HEK293 (cell line): Measurements from ENCODE around the gene ARHGDIG.
A peak's percentile ranks its signal among the peaks of the same experiment; 100 is the strongest.
"Not testable (repeated sequence)": the region's sequence is repeated elsewhere in the genome, so short reads cannot be mapped to it uniquely, and the experiment has no call there.

Source experiments
- CTCF ChIA-PET: fragments of 350-600 bp; formaldehyde crosslinking; extraction: SDS; loops from one replicate; lab custom pipeline; 2021; ENCODE audit warnings: antibody characterized with exemption; lab: Yijun Ruan, JAX
- POLR2A ChIA-PET: fragments of 300-600 bp; formaldehyde crosslinking; extraction: SDS; loops from one replicate; lab custom pipeline; 2020; ENCODE audit warnings: antibody characterized with exemption, inconsistent platforms; lab: Yijun Ruan, JAX
- H3K27ac ChIP-seq: fragments of 200-500 bp; sonication (Bioruptor generic); 2 replicates; pipeline ENCODE4 v1.5.1; 2014; ENCODE audit warnings: low read depth, low read length, control low read depth, inconsistent platforms; ENCODE audit errors: extremely low read depth
- H3K36me3 ChIP-seq, 2 experiments: fragments of 200-500 bp in 1 of 2; sonication (Bioruptor generic) in 1 of 2; 1 replicate in 1 of 2; 2 replicates in 1 of 2; pipeline ENCODE4 v1.5.1; 2014 to 2017; ENCODE audit warnings: inconsistent platforms in 2 of 2, low read length in 2 of 2; ENCODE audit not compliant: control insufficient read depth in 2 of 2, insufficient read depth in 1 of 2
- H3K4me1 ChIP-seq: fragments of 200-500 bp; sonication (Bioruptor generic); 2 replicates; pipeline ENCODE4 v1.5.1; 2014; ENCODE audit warnings: mild to moderate bottlenecking, low read length, inconsistent platforms; ENCODE audit not compliant: control insufficient read depth, insufficient read depth
- H3K4me3 ChIP-seq: 2 replicates; pipeline ENCODE4 v1.5.1; 2011; ENCODE audit warnings: low read depth, mild to moderate bottlenecking, control low read depth, low read length, moderate library complexity
- H3K9me3 ChIP-seq: fragments of 200-500 bp; sonication (Bioruptor generic); 2 replicates; pipeline ENCODE4 v1.5.1; 2014; ENCODE audit warnings: low read depth, low read length, inconsistent platforms; ENCODE audit not compliant: control insufficient read depth, insufficient read depth
- GLIS2 ChIP-seq: fragments of 450-650 bp; formaldehyde crosslinking; IDR thresholded peaks from 2 replicates; pipeline ENCODE4 v1.5.1; 2016; ENCODE audit warnings: missing biosample characterization, missing genetic modification characterization
- KLF10 ChIP-seq: fragments of 450-650 bp; IDR thresholded peaks from 2 replicates; pipeline ENCODE4 v1.5.1; 2018; ENCODE audit warnings: missing biosample characterization, mild to moderate bottlenecking, missing genetic modification characterization
- KLF16 ChIP-seq: fragments of 450-650 bp; formaldehyde crosslinking; IDR thresholded peaks from 2 replicates; pipeline ENCODE4 v1.5.1; 2017; ENCODE audit warnings: missing biosample characterization, missing genetic modification characterization
- MYNN ChIP-seq: fragments of 450-650 bp; formaldehyde crosslinking; IDR thresholded peaks from 2 replicates; pipeline ENCODE4 v1.5.1; 2016; ENCODE audit warnings: missing biosample characterization, missing genetic modification characterization, borderline replicate concordance
- SCRT2 ChIP-seq: fragments of 450-650 bp; formaldehyde crosslinking; IDR thresholded peaks from 2 replicates; pipeline ENCODE4 v1.5.1; 2016; ENCODE audit warnings: missing biosample characterization, missing genetic modification characterization
- SP3 ChIP-seq: fragments of 450-650 bp; formaldehyde crosslinking; IDR thresholded peaks from 2 replicates; pipeline ENCODE4 v1.5.1; 2016; ENCODE audit warnings: missing biosample characterization, missing genetic modification characterization
- SP7 ChIP-seq: fragments of 450-650 bp; formaldehyde crosslinking; IDR thresholded peaks from 2 replicates; pipeline ENCODE4 v1.5.1; 2016; ENCODE audit warnings: missing biosample characterization, missing genetic modification characterization
- YY2 ChIP-seq: fragments of 450-650 bp; formaldehyde crosslinking; IDR thresholded peaks from 2 replicates; pipeline ENCODE4 v1.5.1; 2016; ENCODE audit warnings: missing biosample characterization, missing genetic modification characterization
- ZFHX2 ChIP-seq: fragments of 450-650 bp; formaldehyde crosslinking; conservative IDR thresholded peaks from 2 replicates; pipeline ENCODE4 v1.5.1; 2016; ENCODE audit warnings: missing biosample characterization, missing genetic modification characterization
- ZNF157 ChIP-seq: fragments of 450-650 bp; formaldehyde crosslinking; IDR thresholded peaks from 2 replicates; pipeline ENCODE4 v1.5.1; 2016; ENCODE audit warnings: missing biosample characterization, missing genetic modification characterization
- ZNF184 ChIP-seq: fragments of 450-650 bp; IDR thresholded peaks from 2 replicates; pipeline ENCODE4 v1.5.1; 2018; ENCODE audit warnings: missing biosample characterization, mild to moderate bottlenecking, missing genetic modification characterization
- ZNF248 ChIP-seq: fragments of 450-650 bp; formaldehyde crosslinking; IDR thresholded peaks from 2 replicates; pipeline ENCODE4 v1.5.1; 2017; ENCODE audit warnings: missing biosample characterization, missing genetic modification characterization
- ZNF350 ChIP-seq: fragments of 450-650 bp; formaldehyde crosslinking; IDR thresholded peaks from 2 replicates; pipeline ENCODE4 v1.5.0; 2017; ENCODE audit warnings: missing biosample characterization, mild to moderate bottlenecking, missing genetic modification characterization
- ZNF426 ChIP-seq: fragments of 450-650 bp; formaldehyde crosslinking; IDR thresholded peaks from 2 replicates; pipeline ENCODE4 v1.5.1; 2017; ENCODE audit warnings: missing biosample characterization, missing genetic modification characterization, mild to moderate bottlenecking, inconsistent platforms, moderate library complexity
- ZNF514 ChIP-seq: fragments of 450-650 bp; formaldehyde crosslinking; IDR thresholded peaks from 2 replicates; pipeline ENCODE4 v1.5.1; 2016; ENCODE audit warnings: missing biosample characterization, missing genetic modification characterization
- ZNF529 ChIP-seq: fragments of 450-650 bp; formaldehyde crosslinking; IDR thresholded peaks from 2 replicates; pipeline ENCODE4 v1.5.1; 2017; ENCODE audit warnings: missing genetic modification characterization, missing biosample characterization; ENCODE audit not compliant: insufficient replicate concordance
- ZNF747 ChIP-seq: fragments of 450-650 bp; formaldehyde crosslinking; IDR thresholded peaks from 2 replicates; pipeline ENCODE4 v1.5.1; 2016; ENCODE audit warnings: missing biosample characterization, missing genetic modification characterization
- ZSCAN16 ChIP-seq: fragments of 450-650 bp; formaldehyde crosslinking; IDR thresholded peaks from 2 replicates; pipeline ENCODE4 v1.5.1; 2016; ENCODE audit warnings: missing biosample characterization, missing genetic modification characterization
- ZSCAN30 ChIP-seq: fragments of 450-650 bp; IDR thresholded peaks from 2 replicates; pipeline ENCODE4 v1.5.1; 2018; ENCODE audit warnings: missing biosample characterization, mild to moderate bottlenecking, missing genetic modification characterization, moderate library complexity
- TF ChIP-seq, protein P1 (sequence below): fragments of 450-650 bp; formaldehyde crosslinking; IDR thresholded peaks from 2 replicates; pipeline ENCODE4 v1.5.1; 2016; ENCODE audit warnings: missing biosample characterization, missing genetic modification characterization

ARHGDIG gene

DNA sequence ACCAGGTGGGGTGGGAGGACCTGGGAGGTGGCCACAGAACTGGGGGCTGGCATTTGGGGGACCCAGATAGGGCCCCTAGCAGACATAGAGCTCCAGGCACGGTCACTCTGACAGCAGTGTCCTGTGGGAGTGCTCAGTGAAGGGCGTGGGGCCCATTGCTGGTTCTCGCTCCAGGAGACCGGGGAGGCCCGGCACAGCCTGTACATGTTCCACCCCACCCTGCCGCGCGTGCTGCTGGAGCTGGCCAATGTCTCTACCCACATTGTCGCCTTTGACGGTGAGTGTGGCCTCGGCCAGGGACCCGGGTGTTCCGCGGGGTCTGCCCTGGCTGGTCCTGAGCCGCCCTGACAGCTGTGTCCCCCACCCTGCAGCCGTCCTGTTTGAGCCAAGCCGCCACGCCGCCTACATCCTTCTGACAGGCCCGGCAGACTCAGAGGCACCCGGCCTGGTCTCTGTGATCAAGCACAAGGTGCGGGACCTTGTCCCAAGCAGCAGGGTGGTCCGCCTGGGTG lies 15.9 kb upstream of the ARHGDIG start:
- Histone ChIP-seq H3K4me1 (no peaks in the 10 kb centered on the region), H3K9me3 (no peaks in the 10 kb centered on the region), H3K4me3 (no peak overlapping the region), H3K36me3 (peaks cover 0 to 48% of the 10 kb centered on the region in 2 experiments; a peak in 1 of 3 replicates), H3K27ac (no peak overlapping the region)
- no peak for TF ChIP-seq ZNF747 (tag by site-specific recombination)
- no peak for TF ChIP-seq SP7
- no peak for TF ChIP-seq KLF16
- TF ChIP-seq ZNF248 (tag by site-specific recombination): no peak
- no peak for TF ChIP-seq ZNF529 (tag by site-specific recombination)
- TF ChIP-seq, protein P1, sequence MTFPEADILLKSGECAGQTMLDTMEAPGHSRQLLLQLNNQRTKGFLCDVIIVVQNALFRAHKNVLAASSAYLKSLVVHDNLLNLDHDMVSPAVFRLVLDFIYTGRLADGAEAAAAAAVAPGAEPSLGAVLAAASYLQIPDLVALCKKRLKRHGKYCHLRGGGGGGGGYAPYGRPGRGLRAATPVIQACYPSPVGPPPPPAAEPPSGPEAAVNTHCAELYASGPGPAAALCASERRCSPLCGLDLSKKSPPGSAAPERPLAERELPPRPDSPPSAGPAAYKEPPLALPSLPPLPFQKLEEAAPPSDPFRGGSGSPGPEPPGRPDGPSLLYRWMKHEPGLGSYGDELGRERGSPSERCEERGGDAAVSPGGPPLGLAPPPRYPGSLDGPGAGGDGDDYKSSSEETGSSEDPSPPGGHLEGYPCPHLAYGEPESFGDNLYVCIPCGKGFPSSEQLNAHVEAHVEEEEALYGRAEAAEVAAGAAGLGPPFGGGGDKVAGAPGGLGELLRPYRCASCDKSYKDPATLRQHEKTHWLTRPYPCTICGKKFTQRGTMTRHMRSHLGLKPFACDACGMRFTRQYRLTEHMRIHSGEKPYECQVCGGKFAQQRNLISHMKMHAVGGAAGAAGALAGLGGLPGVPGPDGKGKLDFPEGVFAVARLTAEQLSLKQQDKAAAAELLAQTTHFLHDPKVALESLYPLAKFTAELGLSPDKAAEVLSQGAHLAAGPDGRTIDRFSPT (tag by site-specific recombination): no peak
- no peak for TF ChIP-seq MYNN (tag by site-specific recombination)
- TF ChIP-seq ZSCAN30 (tag by site-specific recombination): no peak
- TF ChIP-seq ZNF426 (tag by site-specific recombination): no peak
- CTCF ChIA-PET: interaction anchor here (0.7 kb wide), 1 partner anchor 146 kb away, joined by 3 read pairs; no protein-coding TSS in a partner anchor
- POLR2A ChIA-PET: interaction anchor here (1.1 kb wide), 1 partner anchor 30 kb away, joined by 4 read pairs; the partner anchor contains the start of gene FAM234A

DNA sequence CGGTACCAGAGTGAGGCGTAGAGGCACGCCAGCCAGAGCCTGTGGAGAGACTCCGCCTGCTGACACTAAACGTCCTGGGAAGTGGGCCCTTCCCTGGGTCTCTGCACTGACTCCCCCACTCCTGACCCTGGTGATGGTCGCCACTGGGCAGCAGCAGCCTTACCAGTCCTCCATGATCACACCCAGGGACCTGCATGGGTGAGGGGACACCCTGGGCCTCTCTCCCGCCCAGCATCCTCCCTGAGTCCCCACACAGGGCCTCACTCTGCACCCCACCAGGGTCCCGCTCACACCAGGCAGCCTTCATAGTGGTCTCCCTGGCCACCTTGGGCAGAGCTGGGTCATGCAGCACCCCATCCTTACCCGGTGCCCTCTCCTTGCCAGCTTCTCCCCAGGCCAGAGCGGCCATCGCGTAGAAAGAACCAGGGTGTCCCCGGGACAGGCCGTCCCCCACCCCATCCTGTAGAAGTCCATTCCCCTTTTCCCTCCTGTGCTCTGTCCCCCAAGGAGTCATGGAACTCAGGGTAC lies 15.3 kb upstream of the ARHGDIG start:
- no peaks in the 10 kb centered on the region for H3K9me3 ChIP-seq
- no peak overlapping the region for H3K4me3 ChIP-seq
- no peaks in the 10 kb centered on the region for H3K4me1 ChIP-seq
- no peak overlapping the region for H3K27ac ChIP-seq
- H3K36me3 ChIP-seq: peaks cover 0 to 42% of the 10 kb centered on the region in 2 experiments; a peak in 1 of 3 replicates
- TF ChIP-seq ZNF350 (tag by site-specific recombination) (no peak), KLF10 (no peak)
- CTCF ChIA-PET: interaction anchor here (1.0 kb wide), 1 partner anchor 96 kb away, joined by 5 read pairs; no protein-coding TSS in a partner anchor
- POLR2A ChIA-PET: interaction anchor here (1.1 kb wide), 1 partner anchor 30 kb away, joined by 4 read pairs; the partner anchor contains the start of gene FAM234A

DNA sequence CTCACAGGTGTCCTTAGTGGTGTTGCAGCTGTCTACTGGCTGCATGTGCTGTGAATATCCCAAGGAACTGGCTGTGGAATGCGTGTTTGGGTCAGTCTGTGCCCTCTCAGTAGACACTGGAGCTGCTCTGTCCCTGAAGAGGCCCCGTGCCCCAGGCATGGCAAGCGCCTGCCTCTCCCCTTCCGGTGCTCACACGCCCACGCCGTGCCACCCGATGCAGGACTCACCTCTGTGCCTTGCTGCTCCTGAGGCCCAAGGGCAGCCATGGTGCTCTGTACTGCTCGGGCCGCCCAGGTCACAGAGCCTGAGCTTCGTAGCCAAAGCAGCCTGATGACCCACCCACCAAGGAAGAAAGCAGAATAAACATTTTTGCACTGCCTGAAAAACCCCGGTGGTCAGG lies 14.7 kb upstream of the ARHGDIG start:
- H3K4me1 ChIP-seq: no peaks in the 10 kb centered on the region
- CTCF ChIA-PET: interaction anchor here (0.5 to 1.0 kb wide), 2 partner anchors 27 to 96 kb away, joined by 3 to 5 read pairs; no protein-coding TSS in a partner anchor
- no peak for TF ChIP-seq YY2 (tag by site-specific recombination)
- TF ChIP-seq ZFHX2: peak; percentile 33; the same call in 1 of the 2 replicates
- no peak overlapping the region for H3K4me3 ChIP-seq
- peaks cover 0 to 37% of the 10 kb centered on the region in 2 experiments; a peak in 1 of 3 replicates for H3K36me3 ChIP-seq
- H3K27ac ChIP-seq: no peak overlapping the region
- H3K9me3 ChIP-seq: no peaks in the 10 kb centered on the region
- POLR2A ChIA-PET: no interaction called here

DNA sequence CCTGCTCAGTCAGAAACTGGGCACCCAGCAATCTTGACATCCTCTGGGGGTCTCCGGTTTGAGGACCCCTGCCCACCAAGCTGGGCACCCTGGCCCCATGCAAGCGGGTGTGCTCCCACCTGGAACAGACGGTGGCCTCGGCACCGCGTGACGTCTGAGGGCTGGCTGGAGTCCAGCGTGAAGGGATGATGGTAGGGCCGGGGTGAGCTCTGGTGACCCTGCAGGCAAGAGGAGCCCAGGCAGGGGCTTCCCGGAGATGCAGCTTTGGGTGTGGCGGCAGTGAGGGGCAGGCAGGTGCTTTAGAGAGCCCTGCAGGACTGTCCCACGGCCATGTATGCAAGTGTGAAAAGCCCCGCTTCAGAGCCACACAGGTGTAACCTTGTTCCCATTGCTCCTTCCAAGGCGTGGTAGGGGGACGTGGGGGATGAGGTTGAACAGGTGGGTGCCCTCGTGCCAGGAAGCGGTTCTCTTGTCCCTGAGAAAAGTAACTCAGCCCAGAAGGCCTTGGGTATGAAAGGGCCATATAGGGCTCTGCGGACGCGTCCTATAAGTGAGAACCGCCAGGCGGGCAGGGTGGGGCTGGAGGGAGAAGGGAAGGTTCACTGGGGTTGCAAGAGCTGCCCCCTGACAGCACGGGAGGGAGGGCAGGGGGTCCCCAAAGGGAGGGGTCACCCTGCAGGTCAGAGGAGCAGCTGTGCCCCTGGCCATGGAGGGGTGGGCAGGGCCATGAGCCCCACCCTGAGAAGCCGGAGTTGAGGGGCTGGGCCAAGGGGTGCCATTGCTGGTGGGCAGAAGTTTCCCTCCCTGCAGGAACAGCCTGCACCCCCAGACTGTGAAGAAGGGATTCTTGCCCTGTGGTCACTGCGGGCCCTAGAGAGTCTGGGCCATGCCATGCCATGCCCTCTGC lies 13.9 kb upstream of the ARHGDIG start:
- Histone ChIP-seq H3K36me3 (peaks cover 0 to 29% of the 10 kb centered on the region in 2 experiments; a peak in 1 of 3 replicates), H3K9me3 (no peaks in the 10 kb centered on the region)
- TF ChIP-seq GLIS2 (tag by site-specific recombination) (0 out of 2 replicates have a peak, but pooled peaks have one; percentile 35), SCRT2 (tag by site-specific recombination) (0 out of 2 replicates have a peak, but pooled peaks have one; percentile 14), ZNF184 (no peak), ZNF157 (tag by site-specific recombination) (no peak), SP3 (tag by site-specific recombination) (no peak), ZSCAN16 (no peak), ZNF514 (tag by site-specific recombination) (no peak)
- TF ChIP-seq, all 188 proteins: peak for 2
- CTCF ChIA-PET: interaction anchor here (0.5 to 1.0 kb wide), 2 partner anchors 28 to 95 kb away, joined by 3 to 5 read pairs; no protein-coding TSS in a partner anchor
- no peak overlapping the region for H3K27ac ChIP-seq
- POLR2A ChIA-PET: no interaction called here
- no peaks in the 10 kb centered on the region for H3K4me1 ChIP-seq
- H3K4me3 ChIP-seq: no peak overlapping the region

DNA sequence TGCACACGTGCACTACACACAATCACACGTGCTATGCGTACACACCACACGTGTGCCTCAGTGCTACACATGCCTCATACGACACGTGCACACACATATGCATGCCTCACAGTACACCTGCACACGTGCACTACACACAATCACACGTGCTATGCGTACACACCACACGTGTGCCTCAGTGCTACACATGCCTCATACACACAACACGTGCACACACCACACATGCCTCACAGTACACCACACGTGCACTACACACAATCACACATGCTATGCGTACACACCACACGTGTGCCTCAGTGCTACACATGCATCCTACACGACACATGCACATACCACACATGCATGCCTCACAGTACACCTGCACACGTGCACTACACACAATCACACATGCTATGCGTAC lies 12.8 kb upstream of the ARHGDIG start:
- CTCF ChIA-PET, H3K4me1 ChIP-seq, H3K9me3 ChIP-seq, H3K27ac ChIP-seq, H3K4me3 ChIP-seq, POLR2A ChIA-PET: not testable (repeated sequence)
- peaks cover 0 to 18% of the 10 kb centered on the region in 2 experiments; a peak in 1 of 3 replicates for H3K36me3 ChIP-seq
